Activated CD4-positive, alpha-beta T cell treated with anti-CD3 and anti-CD28 coated beads, Interleukin-2, amount 10 ng/mL, durations not matched to agents 24 days and 14 days (primary cell): ENCODE data around the gene PRKCE. TPM values are rescaled to one million over a fixed set of nuclear protein-coding genes. Genes with fewer than 3 reads are reported as not detected.

ENCODE experiments used
- DNase-seq: peaks from one replicate; pipeline ENCODE4 v3.0.0; 2022
- H3K27ac Mint-ChIP-seq: one replicate; pipeline ENCODE4 v1.8.0; 2022; ENCODE audit warnings: mild to moderate bottlenecking, mixed read lengths
- H3K27me3 Mint-ChIP-seq: one replicate; pipeline ENCODE4 v1.8.0; 2022; ENCODE audit warnings: mixed read lengths
- H3K36me3 Mint-ChIP-seq: one replicate; pipeline ENCODE4 v1.8.0; 2022; ENCODE audit warnings: low read depth, mild to moderate bottlenecking, mixed read lengths
- H3K4me1 Mint-ChIP-seq: one replicate; pipeline ENCODE4 v1.8.0; 2021; ENCODE audit warnings: mixed read lengths
- H3K4me3 Mint-ChIP-seq: one replicate; pipeline ENCODE4 v1.8.0; 2022; ENCODE audit warnings: mild to moderate bottlenecking, moderate library complexity, mixed read lengths
- H3K9me3 Mint-ChIP-seq: one replicate; pipeline ENCODE4 v1.8.0; 2021; ENCODE audit warnings: mixed read lengths
- intact Hi-C: fragments of 100-400 bp; cut with micrococcal nuclease; formaldehyde crosslinking; loops from one replicate; pipeline ENCODE4 v1.15.1; 2023
- total RNA-seq: library from RNA; stranded (reverse); gene quantifications from 2 replicates; pipeline ENCODE4 v1.2.3, GENCODE V29; 2022

The PRKCE gene
- total RNA-seq, 1 donor from 2014 or later = 13.5 TPM

DNA sequence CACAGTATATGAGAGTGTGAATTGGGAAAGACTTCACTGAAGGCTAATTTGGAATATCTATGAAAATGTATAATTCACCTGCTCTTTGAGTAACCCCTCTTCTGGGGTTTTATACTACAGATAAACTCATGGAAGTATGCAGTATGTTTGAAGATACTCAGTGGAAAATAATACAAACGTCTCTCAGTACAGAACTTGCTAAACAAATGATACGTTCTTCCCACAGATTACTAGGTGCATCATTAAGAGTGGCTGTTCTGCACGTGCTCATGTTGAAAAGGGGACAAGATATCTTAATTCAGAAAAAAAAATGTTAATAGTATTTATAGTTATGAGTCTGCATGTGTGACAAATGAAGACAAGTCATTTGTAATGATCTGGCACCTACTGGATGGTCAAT, 575.5 kb downstream of the PRKCE start:
- Mint-ChIP-seq H3K4me3 (no peak overlapping the region), H3K27ac (no peak overlapping the region), H3K9me3 (peaks cover 14% of the 10 kb centered on the region), H3K36me3 (peaks cover 4% of the 10 kb centered on the region), H3K4me1 (peaks cover 42% of the 10 kb centered on the region), H3K27me3 (peaks cover 14% of the 10 kb centered on the region)
- intact Hi-C loops = loop anchor here (1.0 to 5.0 kb wide), 2 partner anchors 40 to 164 kb away; no protein-coding TSS in a partner anchor
- DNase-seq = no peak

DNA sequence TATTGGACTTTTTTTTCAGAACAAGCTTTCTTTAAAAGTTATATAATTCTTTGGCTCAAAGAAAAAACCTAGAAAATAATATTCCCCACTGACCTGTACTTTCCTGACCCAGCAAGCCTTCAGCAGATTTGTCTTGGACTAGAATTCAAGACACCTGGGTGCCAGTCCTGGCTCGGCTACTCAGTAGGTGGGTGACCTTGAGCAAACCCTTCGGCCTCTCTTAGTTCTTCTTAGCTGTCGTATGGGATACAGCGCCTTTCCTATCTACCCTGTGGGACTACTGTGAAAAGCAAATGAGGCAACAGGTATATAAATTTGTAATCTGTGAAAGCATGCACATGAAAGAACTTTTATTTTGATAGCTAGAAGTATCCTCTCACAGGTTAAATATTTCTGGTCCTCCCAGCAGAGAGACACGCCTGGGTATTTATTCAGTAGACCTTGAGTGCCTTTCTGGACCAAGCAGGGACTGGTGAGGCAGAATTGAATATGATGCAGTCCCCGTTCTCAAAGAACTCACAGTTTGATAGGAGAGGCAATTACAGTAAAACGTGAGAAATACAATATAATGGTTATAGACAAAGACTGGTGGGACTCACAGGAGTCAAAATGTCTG, 576.3 kb downstream of the PRKCE start:
- Mint-ChIP-seq H3K4me1 (peaks cover 40% of the 10 kb centered on the region), H3K36me3 (peaks cover 2% of the 10 kb centered on the region), H3K4me3 (no peak overlapping the region), H3K27me3 (peaks cover 11% of the 10 kb centered on the region), H3K9me3 (peaks cover 14% of the 10 kb centered on the region), H3K27ac (no peak overlapping the region)
- no peak for DNase-seq
- intact Hi-C loops = loop anchor here (1.0 to 5.0 kb wide), 2 partner anchors 40 to 164 kb away; no protein-coding TSS in a partner anchor

DNA sequence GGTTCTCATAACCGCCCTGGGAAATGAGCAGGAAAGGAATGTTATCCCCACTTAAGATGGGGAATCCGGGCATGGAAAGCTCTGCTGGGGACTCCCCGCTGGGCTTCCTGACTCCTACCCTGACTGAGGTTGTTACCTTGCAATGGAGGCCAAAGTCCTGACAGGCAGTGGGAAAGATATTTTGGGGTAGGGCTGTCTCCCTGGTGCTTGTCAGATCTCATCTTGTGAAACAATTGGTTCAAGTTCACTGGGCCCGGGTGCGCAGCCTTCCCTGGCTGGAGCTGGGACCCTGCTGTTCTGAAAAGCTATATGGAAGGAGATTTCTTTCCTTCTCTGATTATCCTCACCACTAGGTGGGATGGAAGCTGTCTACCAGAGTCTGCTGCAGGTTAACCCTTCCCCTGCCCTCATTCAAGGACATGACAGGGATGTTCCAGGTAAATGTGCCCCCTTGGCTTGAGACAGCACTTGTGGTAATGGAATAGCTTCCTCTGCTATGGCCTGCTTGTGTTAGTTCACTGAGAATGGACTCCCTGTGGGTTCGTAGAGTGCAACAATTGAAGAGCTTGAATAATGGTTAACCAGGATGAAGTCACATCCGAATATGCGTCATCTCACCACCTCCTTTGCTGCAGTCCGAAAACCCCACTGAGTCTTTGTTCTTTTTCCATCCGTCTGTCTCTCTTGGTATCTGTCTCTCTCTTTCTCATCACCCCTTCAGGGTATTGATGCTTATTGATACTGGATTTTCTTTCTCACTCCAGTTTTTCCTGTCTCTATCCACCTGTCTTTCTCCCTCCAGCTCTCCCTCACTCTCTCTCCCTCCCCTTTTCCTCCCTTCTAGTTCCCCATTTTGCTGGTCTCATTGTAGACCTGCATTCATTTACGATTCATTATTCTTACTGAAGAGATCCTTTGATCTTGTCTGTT, 577.9 kb downstream of the PRKCE start:
- Mint-ChIP-seq H3K4me3 (peak overlapping the region; percentile 56), H3K9me3 (peaks cover 7% of the 10 kb centered on the region)

DNA sequence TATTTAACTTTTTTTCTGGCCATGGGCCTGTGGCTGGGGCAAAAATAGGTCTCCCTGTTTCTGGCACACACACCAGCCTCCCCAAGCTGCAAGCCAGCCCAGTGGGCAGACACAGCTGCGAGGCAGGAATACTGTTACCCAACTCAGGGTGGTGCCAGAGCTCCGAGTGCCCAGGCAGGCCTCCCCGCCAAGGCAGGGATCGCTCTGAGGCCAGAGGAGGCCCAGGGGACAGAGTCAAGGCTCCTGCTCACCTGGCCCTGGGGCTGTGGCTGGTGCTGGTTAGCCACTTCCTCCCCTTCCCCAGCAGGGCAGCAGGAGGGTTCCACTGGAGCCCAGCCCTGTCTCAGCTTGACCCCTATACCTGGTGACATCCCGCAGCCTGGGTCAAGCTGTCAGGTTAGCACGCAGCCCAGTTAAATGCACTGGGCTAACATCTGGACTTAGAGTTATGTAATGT, 578.7 kb downstream of the PRKCE start:
- Mint-ChIP-seq H3K9me3 (peaks cover 1% of the 10 kb centered on the region), H3K27ac (peak overlapping the region; percentile 86), H3K4me3 (peak overlapping the region; percentile 56), H3K27me3 (peaks cover 7% of the 10 kb centered on the region), H3K4me1 (peaks cover 22% of the 10 kb centered on the region), H3K36me3 (no peaks in the 10 kb centered on the region)
- peak; percentile 69 for DNase-seq
- intact Hi-C loops = no loop called here

More for the DNA sequence above, 577.9 kb downstream of the PRKCE start:
- peaks cover 2% of the 10 kb centered on the region for H3K36me3 Mint-ChIP-seq
- peak overlapping the region; percentile 86 for H3K27ac Mint-ChIP-seq
- peak; percentile 80 for DNase-seq
- H3K27me3 Mint-ChIP-seq = peaks cover 7% of the 10 kb centered on the region
- intact Hi-C loops = loop anchor here (1.0 to 5.0 kb wide), 2 partner anchors 10 to 38 kb away; no protein-coding TSS in a partner anchor
- peaks cover 30% of the 10 kb centered on the region for H3K4me1 Mint-ChIP-seq

DNA sequence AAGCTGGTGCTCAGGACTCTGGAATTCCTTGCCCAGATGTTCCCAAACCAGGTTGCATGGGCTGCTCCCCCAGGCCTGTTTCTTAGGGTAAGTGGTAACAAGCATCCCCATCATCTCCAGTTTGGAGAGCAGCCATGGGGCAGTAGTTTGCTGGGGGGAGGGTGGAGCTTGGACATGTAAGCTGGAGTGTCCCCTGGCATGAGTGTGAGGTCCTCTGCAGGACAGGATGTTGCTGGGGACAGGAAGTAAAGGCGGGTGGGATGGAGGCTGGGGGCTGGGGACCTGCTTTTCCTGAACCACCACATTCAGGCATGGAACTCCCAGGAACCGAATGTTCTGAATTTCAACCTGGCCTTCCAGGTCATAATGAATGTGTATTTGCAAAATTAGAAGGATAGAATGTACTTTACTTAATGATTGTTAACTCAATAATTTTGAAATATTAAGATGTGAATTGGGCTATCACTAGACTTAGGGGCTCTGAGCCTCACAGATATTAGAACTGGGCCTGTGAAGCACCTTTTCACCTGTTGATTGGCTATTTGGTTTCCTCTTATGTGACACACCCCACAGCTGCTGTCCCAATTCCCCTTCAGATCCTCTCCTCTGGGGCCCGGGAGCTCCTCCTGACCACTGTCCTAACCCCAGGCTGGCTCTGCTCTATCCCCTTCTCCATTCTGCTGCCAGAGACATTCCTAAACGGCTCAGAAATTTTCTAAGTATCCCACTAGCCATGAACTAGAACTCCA, 579.4 kb downstream of the PRKCE start:
- DNase-seq = peak; percentile 56
- no peak overlapping the region for H3K27ac Mint-ChIP-seq
- intact Hi-C loops = no loop called here

DNA sequence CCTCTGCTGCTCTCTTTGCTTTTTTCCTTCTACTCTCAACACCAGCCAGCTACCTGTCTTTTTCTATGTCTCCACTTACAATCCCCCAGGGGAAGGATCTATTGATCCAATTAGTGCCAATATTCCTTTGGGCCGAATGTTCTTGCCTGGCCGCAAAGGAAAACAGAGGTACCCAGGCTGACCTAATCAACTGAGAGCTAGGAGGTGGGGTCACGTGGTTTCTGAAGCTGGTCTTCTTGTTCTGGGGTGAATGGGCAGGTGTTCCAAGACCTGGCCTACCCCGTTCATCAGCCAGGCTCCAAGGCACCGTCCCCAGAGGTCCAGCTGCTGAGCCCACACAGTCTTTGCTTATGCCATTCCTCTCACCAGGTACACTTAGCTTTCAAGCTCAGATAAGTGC, 580.2 kb downstream of the PRKCE start:
- Mint-ChIP-seq H3K4me3 (no peak overlapping the region), H3K27ac (no peak overlapping the region), H3K9me3 (no peaks in the 10 kb centered on the region), H3K4me1 (peaks cover 24% of the 10 kb centered on the region), H3K27me3 (no peaks in the 10 kb centered on the region), H3K36me3 (no peaks in the 10 kb centered on the region)
- intact Hi-C loops = no loop called here
- no peak for DNase-seq

More for the DNA sequence above, 579.4 kb downstream of the PRKCE start:
- H3K27me3 Mint-ChIP-seq = peaks cover 4% of the 10 kb centered on the region
- no peaks in the 10 kb centered on the region for H3K9me3 Mint-ChIP-seq
- no peaks in the 10 kb centered on the region for H3K36me3 Mint-ChIP-seq
- no peak overlapping the region for H3K4me3 Mint-ChIP-seq
- H3K4me1 Mint-ChIP-seq = peaks cover 21% of the 10 kb centered on the region

DNA sequence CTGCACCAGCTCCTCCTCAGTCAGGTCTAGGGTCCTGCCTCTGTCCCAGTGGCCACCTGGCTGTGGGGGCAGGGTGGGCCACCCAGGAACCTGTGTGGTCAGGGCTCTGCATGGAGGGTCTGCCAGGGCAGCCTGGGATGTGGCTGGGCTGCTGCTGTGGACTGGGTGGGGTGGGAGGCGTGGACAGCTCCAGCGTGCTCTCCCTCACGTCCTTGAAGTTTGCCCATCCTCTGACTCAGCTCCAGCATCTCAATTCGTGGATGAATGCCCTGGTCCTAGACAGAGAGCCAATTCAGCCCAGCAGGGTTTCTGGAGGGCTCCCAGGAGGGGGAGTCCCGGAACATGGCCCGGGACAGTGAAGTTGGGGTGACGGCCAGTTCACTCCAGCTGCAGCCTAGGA, 581.4 kb downstream of the PRKCE start:
- no peaks in the 10 kb centered on the region for H3K9me3 Mint-ChIP-seq
- intact Hi-C loops = no loop called here

DNA sequence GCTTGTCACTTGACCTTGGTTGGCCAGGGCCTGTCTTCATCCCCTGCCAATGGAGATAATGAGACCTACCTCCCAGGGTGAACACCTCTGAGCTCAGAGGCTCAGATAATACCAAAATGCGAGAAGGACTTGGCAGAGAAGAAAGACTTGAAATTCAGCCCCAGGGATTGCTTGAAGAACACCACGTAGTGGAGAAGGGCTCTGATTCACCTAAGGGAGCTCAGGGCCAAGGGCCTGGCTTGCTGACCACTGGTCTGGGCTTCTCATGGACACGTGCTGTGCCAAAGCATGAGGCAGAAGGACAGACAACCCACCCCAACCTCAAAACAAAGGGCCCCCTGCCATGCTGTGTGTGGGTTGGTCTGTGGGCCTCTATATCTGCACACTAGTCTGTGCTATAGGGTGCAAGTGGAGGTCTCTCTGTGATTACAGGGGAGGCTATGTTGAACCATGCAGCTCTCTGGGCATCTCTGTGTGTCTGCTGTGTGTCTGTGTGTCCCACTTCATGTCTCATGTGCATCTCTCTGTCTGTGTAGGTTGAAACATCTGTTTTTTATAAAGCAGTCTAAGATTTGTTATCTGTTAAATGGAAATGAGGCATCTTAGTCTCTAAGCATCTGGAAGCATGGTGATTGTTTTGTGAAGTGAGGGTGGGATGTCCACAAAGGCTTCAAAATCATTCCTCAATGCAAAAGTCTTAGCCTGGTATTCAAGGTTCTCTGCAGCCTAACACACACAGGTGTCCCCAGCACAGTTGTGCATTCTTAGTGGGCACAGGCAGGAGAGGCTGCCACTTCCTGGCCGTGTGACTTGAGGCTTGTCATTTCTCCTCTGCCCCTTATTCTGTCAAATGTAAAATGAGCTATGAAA, 584.8 kb downstream of the PRKCE start:
- Mint-ChIP-seq H3K4me3 (no peak overlapping the region), H3K9me3 (peaks cover 6% of the 10 kb centered on the region), H3K27ac (no peak overlapping the region), H3K36me3 (peaks cover 6% of the 10 kb centered on the region), H3K4me1 (peaks cover 41% of the 10 kb centered on the region), H3K27me3 (no peaks in the 10 kb centered on the region)
- intact Hi-C loops = loop anchor here (5.0 kb wide), 1 partner anchor 116 kb away; no protein-coding TSS in a partner anchor
- no peak for DNase-seq

More for the DNA sequence above, 581.4 kb downstream of the PRKCE start:
- Mint-ChIP-seq H3K4me1 (peaks cover 34% of the 10 kb centered on the region), H3K36me3 (no peaks in the 10 kb centered on the region), H3K27me3 (no peaks in the 10 kb centered on the region), H3K4me3 (no peak overlapping the region), H3K27ac (no peak overlapping the region)
- DNase-seq = no peak

DNA sequence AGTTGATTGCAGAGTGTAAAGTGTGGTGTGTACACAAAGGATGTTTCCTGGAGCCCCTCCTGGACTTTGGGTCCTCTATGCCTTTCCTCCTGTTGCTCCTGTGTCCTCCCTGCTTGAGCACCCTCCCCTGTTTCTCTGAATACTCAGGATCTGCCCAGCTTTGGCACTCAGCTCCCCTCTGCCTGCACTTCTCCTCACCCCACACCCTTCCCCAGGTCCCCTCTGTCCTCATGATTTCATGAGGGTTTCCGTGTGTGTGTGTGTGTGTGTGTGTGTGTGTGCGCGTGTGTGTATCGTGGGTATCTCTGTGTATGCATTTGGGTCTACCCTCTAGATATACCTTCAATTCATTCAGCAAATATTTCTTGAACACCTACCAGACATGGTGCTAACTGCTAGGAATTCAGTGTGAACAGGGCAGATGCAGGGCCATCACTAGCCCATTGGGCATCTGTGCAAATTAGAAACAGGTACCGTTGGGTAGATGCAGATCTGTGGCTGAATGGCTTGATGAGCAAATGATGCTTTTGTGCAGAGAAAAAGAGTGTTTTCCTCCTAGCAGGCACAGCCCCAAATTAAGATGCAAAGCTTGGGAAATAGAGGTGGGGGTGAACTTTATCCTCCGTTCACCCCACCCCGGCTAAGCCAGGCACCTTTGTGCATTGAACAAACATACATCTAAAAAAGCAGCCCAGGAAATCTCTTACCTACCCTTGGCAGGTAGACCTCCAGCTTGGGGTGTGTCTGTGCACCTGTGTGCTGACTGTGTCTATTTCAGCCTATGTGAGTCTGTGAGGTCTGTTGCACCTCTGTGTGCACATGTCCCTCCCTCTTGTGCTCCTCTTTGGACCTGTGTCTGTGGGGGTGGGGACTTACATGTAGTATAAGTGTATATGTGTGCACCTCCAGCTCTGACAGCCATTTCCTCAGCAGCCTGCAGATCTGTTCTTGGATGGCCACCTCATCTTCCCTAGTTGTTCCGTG, 585.7 kb downstream of the PRKCE start:
- intact Hi-C loops = loop anchor here (5.0 kb wide), 1 partner anchor 115 kb away; no protein-coding TSS in a partner anchor
- Mint-ChIP-seq H3K36me3 (peaks cover 6% of the 10 kb centered on the region), H3K27me3 (no peaks in the 10 kb centered on the region), H3K27ac (peak overlapping the region; percentile 6), H3K4me1 (peaks cover 42% of the 10 kb centered on the region), H3K9me3 (peaks cover 6% of the 10 kb centered on the region), H3K4me3 (no peak overlapping the region)
- no peak for DNase-seq
